ENCODE measurements around the gene ITPRID2.
A peak's percentile ranks its signal among the peaks of the same experiment; 100 is the strongest.
"Not testable (repeated sequence)": the region's sequence is repeated elsewhere in the genome, so short reads cannot be mapped to it uniquely, and the experiment has no call there.

ITPRID2 gene

GRCh38 chr2:181952404-181953226 lies 61.1 kb downstream of the ITPRID2 start:
- Mint-ChIP-seq H3K4me3 (no peak overlapping the region), H3K9me3 (no peaks in the 10 kb centered on the region), H3K4me1 (peaks cover 6% of the 10 kb centered on the region), H3K27ac (no peak overlapping the region), H3K36me3 (ENCODE audit: low read depth) (no peaks in the 10 kb centered on the region), H3K27me3 (ENCODE audit: low read depth) (no peaks in the 10 kb centered on the region)
- TF ChIP-seq CTCF (IDR thresholded peaks at IDR 0.05; ENCODE audit: unreplicated experiment in 3 of 3) = no peak

- Mint-ChIP-seq H3K27me3 (ENCODE audit: low read depth) (no peaks in the 10 kb centered on the region), H3K9me3 (no peaks in the 10 kb centered on the region), H3K36me3 (ENCODE audit: low read depth) (no peaks in the 10 kb centered on the region), H3K4me3 (peak overlapping the region; percentile 83 to 85 (median 85)), H3K4me1 (peaks cover 6% of the 10 kb centered on the region), H3K27ac (peak overlapping the region in 2 of 3 experiments; percentile 37 to 51)
- TF ChIP-seq CTCF (IDR thresholded peaks at IDR 0.05; ENCODE audit: unreplicated experiment in 3 of 3) = peak; percentile 50 to 65 (median 50)
Measured at GRCh38 chr2:181953881-181954537, 62.5 kb downstream of the ITPRID2 start.

- H3K27me3 Mint-ChIP-seq (ENCODE audit: low read depth) = no peaks in the 10 kb centered on the region
- H3K4me3 Mint-ChIP-seq = peak overlapping the region; percentile 83 to 85 (median 85)
- peaks cover 6% of the 10 kb centered on the region for H3K4me1 Mint-ChIP-seq
- H3K36me3 Mint-ChIP-seq (ENCODE audit: low read depth) = no peaks in the 10 kb centered on the region
- peak overlapping the region in 2 of 3 experiments; percentile 37 to 51 for H3K27ac Mint-ChIP-seq
- TF ChIP-seq CTCF (IDR thresholded peaks at IDR 0.05; ENCODE audit: unreplicated experiment in 3 of 3) = peak in 2 of 3 experiments; percentile 3 to 14
- no peaks in the 10 kb centered on the region for H3K9me3 Mint-ChIP-seq
Measured at GRCh38 chr2:181954538-181954883, 63.0 kb downstream of the ITPRID2 start.

GRCh38 chr2:181955010-181955409 lies 63.5 kb downstream of the ITPRID2 start:
- H3K36me3 Mint-ChIP-seq (ENCODE audit: low read depth) = no peaks in the 10 kb centered on the region
- no peak for TF ChIP-seq CTCF (IDR thresholded peaks at IDR 0.05; ENCODE audit: unreplicated experiment in 3 of 3)
- H3K9me3 Mint-ChIP-seq = no peaks in the 10 kb centered on the region
- H3K4me1 Mint-ChIP-seq = peaks cover 6% of the 10 kb centered on the region
- no peaks in the 10 kb centered on the region for H3K27me3 Mint-ChIP-seq (ENCODE audit: low read depth)
- H3K27ac Mint-ChIP-seq = no peak overlapping the region
- no peak overlapping the region for H3K4me3 Mint-ChIP-seq

GRCh38 chr2:181955866-181956265 lies 64.3 kb downstream of the ITPRID2 start:
- not testable (repeated sequence) for H3K4me1 Mint-ChIP-seq; H3K9me3 Mint-ChIP-seq; H3K27me3 Mint-ChIP-seq (ENCODE audit: low read depth); H3K36me3 Mint-ChIP-seq (ENCODE audit: low read depth); H3K4me3 Mint-ChIP-seq; H3K27ac Mint-ChIP-seq

GRCh38 chr2:181957668-181958067 lies 66.1 kb downstream of the ITPRID2 start:
- Mint-ChIP-seq H3K9me3 (no peaks in the 10 kb centered on the region), H3K27me3 (ENCODE audit: low read depth) (no peaks in the 10 kb centered on the region), H3K36me3 (ENCODE audit: low read depth) (no peaks in the 10 kb centered on the region), H3K4me3 (no peak overlapping the region), H3K27ac (no peak overlapping the region), H3K4me1 (peaks cover 6% of the 10 kb centered on the region)
- TF ChIP-seq CTCF (IDR thresholded peaks at IDR 0.05; ENCODE audit: unreplicated experiment in 3 of 3) = no peak

All from nephron (organoid).